Neutrophil (primary cell): ENCODE measurements around the gene PI4KA.

ENCODE experiments used
- H3K27ac ChIP-seq: fragments of 200-600 bp; sonication (generic); 2 replicates; pipeline ENCODE4 v1.5.1; 2016; ENCODE audit warnings: mild to moderate bottlenecking, moderate library complexity
- H3K27me3 ChIP-seq: fragments of 200-600 bp; sonication (generic); 2 replicates; pipeline ENCODE4 v1.6.0; 2016; ENCODE audit warnings: mild to moderate bottlenecking
- H3K36me3 ChIP-seq: fragments of 200-600 bp; sonication (generic); 2 replicates; pipeline ENCODE4 v1.5.1; 2017
- H3K4me1 ChIP-seq, 2 experiments: fragments of 200-600 bp in 1 of 2; sonication (generic) in 1 of 2; 1 replicate in 1 of 2; 2 replicates in 1 of 2; pipeline versions ENCODE4 v1.5.1 to v1.6.1; 2013 to 2016; ENCODE audit warnings: low read depth in 1 of 2, low read length in 1 of 2, mild to moderate bottlenecking in 1 of 2, moderate library complexity in 1 of 2; ENCODE audit not compliant: control insufficient read depth in 1 of 2, insufficient read depth in 1 of 2
- H3K4me3 ChIP-seq, 2 experiments: fragments of 200-600 bp in 1 of 2; sonication (generic) in 1 of 2; 1 replicate in 1 of 2; 2 replicates in 1 of 2; pipeline ENCODE4 v1.5.1; 2013 to 2016; ENCODE audit warnings: low read depth in 1 of 2, low read length in 1 of 2, mild to moderate bottlenecking in 1 of 2, moderate library complexity in 1 of 2
- H3K9me3 ChIP-seq: fragments of 200-600 bp; sonication (generic); 2 replicates; pipeline ENCODE4 v1.5.1; 2016
- TF ChIP-seq, protein P1 (sequence below): fragments of 200-600 bp; sonication (generic); IDR thresholded peaks from 2 replicates; pipeline ENCODE4 v1.5.1; 2016; ENCODE audit warnings: antibody characterized with exemption

The PI4KA gene

DNA sequence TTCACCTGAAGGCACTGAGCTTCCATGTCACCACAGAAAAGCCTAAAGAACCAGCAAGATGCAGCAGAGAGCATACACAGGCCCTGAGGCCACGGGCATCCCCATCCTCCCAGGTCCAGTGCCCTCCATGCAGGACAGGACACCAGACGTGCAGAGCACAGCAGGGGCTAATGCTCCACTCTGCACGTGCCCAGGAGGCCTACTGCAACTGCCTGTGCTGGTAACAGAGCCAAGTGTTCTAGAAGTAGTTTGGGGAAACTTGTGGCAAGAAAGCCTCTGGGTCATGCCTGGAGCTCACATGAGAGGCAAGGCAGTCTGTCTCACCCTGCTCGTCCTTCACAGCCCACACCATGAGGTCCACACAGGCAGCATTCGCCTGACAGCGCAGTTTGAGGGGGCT is 54.0 kb downstream of the PI4KA start:
- Histone ChIP-seq H3K36me3 (peaks cover 97% of the 10 kb centered on the region), H3K27ac (no peak overlapping the region), H3K9me3 (no peaks in the 10 kb centered on the region), H3K4me3 (no peak overlapping the region), H3K27me3 (no peaks in the 10 kb centered on the region), H3K4me1 (no peaks in the 10 kb centered on the region)
- TF ChIP-seq, protein P1, sequence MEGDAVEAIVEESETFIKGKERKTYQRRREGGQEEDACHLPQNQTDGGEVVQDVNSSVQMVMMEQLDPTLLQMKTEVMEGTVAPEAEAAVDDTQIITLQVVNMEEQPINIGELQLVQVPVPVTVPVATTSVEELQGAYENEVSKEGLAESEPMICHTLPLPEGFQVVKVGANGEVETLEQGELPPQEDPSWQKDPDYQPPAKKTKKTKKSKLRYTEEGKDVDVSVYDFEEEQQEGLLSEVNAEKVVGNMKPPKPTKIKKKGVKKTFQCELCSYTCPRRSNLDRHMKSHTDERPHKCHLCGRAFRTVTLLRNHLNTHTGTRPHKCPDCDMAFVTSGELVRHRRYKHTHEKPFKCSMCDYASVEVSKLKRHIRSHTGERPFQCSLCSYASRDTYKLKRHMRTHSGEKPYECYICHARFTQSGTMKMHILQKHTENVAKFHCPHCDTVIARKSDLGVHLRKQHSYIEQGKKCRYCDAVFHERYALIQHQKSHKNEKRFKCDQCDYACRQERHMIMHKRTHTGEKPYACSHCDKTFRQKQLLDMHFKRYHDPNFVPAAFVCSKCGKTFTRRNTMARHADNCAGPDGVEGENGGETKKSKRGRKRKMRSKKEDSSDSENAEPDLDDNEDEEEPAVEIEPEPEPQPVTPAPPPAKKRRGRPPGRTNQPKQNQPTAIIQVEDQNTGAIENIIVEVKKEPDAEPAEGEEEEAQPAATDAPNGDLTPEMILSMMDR: no peak

DNA sequence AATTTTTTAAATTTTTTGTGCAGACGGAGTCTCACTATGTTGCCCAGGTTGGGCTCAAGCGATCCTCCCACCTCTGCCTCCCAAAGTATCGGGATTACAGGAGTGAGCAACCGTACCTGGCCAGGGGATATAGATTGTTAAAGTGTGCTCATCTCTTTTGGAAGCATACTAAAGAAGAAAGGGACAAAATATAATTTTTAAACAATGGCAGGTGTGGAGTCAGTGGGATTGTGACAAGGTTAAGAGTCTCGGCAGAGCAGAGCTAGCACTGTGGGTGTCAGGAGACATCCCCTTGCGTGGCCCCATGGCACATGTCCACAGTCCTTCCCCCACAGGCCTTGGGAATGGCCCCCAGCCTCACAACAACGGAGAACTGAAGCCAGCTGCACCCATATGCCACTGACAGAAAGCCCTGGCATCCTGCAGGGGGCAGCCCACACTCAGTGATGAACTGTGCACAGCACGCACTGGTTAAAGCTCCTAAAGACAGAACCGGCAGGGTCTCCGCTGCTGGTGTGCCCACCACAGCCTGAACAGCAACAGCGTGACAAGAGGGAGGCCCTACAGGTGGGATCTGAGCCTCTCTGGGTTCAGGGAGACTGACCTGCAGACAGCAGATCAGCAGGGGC is 54.8 kb downstream of the PI4KA start:
- TF ChIP-seq, protein P1: no peak
- H3K27me3 ChIP-seq: no peaks in the 10 kb centered on the region
- no peaks in the 10 kb centered on the region for H3K4me1 ChIP-seq
- no peak overlapping the region for H3K4me3 ChIP-seq
- H3K27ac ChIP-seq: no peak overlapping the region
- no peaks in the 10 kb centered on the region for H3K9me3 ChIP-seq
- peaks cover 97% of the 10 kb centered on the region for H3K36me3 ChIP-seq

DNA sequence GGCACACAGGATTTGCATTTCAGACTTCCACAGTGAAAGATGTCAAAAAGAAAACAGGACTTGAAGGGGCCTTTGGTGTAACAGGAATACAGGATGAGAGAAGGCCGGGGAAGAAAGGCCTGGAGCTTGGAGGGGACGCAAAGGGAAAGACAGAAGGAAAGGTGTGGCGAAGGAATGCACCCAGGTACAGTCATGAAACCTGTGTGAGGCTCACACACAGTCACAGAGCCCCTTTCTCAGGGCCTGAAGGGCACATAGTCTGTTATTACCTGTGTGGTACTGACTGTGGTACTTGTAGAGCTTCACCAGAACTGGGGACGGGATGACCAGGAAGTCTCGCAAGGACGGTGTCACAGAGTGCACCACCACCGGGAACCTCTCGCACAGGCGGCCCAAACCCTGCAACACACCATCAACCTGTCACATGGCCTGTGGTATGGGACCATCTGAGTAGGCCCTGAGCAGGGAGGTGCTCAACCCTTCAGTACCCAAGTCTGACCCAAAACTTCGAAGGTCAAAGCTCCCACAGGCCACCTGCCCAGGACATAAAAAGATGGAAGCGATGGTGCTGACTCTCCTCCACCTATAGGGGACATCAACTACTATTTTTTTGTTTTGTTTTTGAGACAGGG is 55.6 kb downstream of the PI4KA start:
- TF ChIP-seq, protein P1: no peak
- H3K4me1 ChIP-seq: no peaks in the 10 kb centered on the region
- H3K27ac ChIP-seq: no peak overlapping the region
- H3K4me3 ChIP-seq: no peak overlapping the region
- no peaks in the 10 kb centered on the region for H3K27me3 ChIP-seq
- H3K9me3 ChIP-seq: no peaks in the 10 kb centered on the region
- H3K36me3 ChIP-seq: peaks cover 98% of the 10 kb centered on the region

DNA sequence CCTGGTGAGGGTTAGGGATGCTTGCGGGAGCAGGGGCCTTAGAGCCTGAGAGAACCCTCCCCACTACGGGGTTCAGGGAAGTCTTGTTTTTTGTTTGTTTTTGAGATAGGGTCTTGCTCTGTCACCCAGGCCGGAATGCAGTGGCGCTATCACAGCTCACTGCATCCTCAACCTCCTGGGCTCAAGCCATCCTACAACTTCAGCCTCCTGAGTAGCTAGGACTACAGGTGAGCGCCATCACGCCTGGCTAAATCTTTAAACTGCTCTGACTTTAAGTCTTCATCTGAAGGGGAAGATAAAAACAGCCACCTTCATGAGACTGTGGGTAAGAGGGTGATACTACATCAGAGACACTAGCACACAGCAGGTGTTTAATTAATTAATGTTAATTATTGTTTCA is 56.2 kb downstream of the PI4KA start:
- Histone ChIP-seq H3K27me3 (no peaks in the 10 kb centered on the region), H3K9me3 (no peaks in the 10 kb centered on the region), H3K36me3 (peaks cover 98% of the 10 kb centered on the region), H3K4me3 (no peak overlapping the region), H3K4me1 (no peaks in the 10 kb centered on the region), H3K27ac (no peak overlapping the region)
- TF ChIP-seq, protein P1: no peak

DNA sequence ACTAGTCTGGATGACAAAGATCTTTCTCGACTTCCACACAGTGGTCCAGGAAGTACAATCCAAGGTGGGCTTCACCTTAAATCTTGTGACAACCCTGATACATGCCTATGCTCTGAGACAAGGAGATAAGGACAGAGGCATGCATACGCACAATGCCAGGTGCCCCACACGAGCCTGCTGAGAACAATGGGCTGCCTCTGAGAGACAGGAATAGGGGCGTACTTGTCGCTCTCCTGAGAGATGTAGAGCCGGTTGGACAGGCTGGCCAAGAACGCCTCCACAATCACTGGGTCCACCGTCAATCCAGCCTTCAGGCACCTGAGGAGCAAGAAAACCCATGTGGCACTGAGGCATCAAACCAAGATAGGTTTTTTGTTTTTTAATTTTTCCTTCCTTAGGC is 59.2 kb downstream of the PI4KA start:
- peaks cover 96% of the 10 kb centered on the region for H3K36me3 ChIP-seq
- no peak overlapping the region for H3K4me3 ChIP-seq
- TF ChIP-seq, protein P1: no peak
- no peaks in the 10 kb centered on the region for H3K27me3 ChIP-seq
- H3K9me3 ChIP-seq: no peaks in the 10 kb centered on the region
- no peak overlapping the region for H3K27ac ChIP-seq
- H3K4me1 ChIP-seq: no peaks in the 10 kb centered on the region
